Muscle of arm (tissue), 12 donors: ENCODE results near the gene WFS1. TPM values are rescaled to one million over a fixed set of nuclear protein-coding genes. Genes with fewer than 3 reads are reported as not detected.

Experiments
- DNase-seq: peaks from one replicate; pipeline ENCODE4 v3.0.0-alpha.2; 2013
- polyA plus RNA-seq, 12 donors: library from polyadenylated mRNA; unstranded; fragments of 120-200 nt; gene quantifications; one replicate each; pipeline ENCODE4 v1.2.1, GENCODE V29; 2013; ENCODE audit not compliant: insufficient read length in 12 of 12

Gene WFS1
- polyA plus RNA-seq, 12 donors, result 15.4 to 31.7 (median 19.8) TPM; not detected in 1

GRCh38 chr4:6277935-6278800, 8.5 kb downstream of the WFS1 start:
- DNase-seq, result no peak

GRCh38 chr4:6278801-6279197, 9.1 kb downstream of the WFS1 start:
- DNase-seq, result no peak

- DNase-seq, result no peak
Observed at GRCh38 chr4:6279582-6280289, 10.1 kb downstream of the WFS1 start.

- DNase-seq, result no peak
Observed at GRCh38 chr4:6280365-6280996, 10.8 kb downstream of the WFS1 start.

- no peak for DNase-seq
Observed at GRCh38 chr4:6281436-6282313, 12.0 kb downstream of the WFS1 start.

GRCh38 chr4:6282314-6282771, 12.7 kb downstream of the WFS1 start:
- no peak for DNase-seq

GRCh38 chr4:6283282-6283681, 13.6 kb downstream of the WFS1 start:
- no peak for DNase-seq

- no peak for DNase-seq
Observed at GRCh38 chr4:6287017-6287788, 17.6 kb downstream of the WFS1 start.

GRCh38 chr4:6288342-6288741, 18.7 kb downstream of the WFS1 start:
- DNase-seq, result no peak

- no peak for DNase-seq
Observed at GRCh38 chr4:6288871-6289270, 19.2 kb downstream of the WFS1 start.

GRCh38 chr4:6290256-6290655, 20.6 kb downstream of the WFS1 start:
- DNase-seq, result no peak

- DNase-seq, result no peak
Observed at GRCh38 chr4:6290769-6291547, 21.3 kb downstream of the WFS1 start.

- DNase-seq, result no peak
Observed at GRCh38 chr4:6291784-6292297, 22.2 kb downstream of the WFS1 start.

GRCh38 chr4:6292376-6293096, 22.9 kb downstream of the WFS1 start:
- no peak for DNase-seq

- no peak for DNase-seq
Observed at GRCh38 chr4:6293097-6293445, 23.4 kb downstream of the WFS1 start.

GRCh38 chr4:6293661-6294060, 24.0 kb downstream of the WFS1 start:
- no peak for DNase-seq

- no peak for DNase-seq
Observed at GRCh38 chr4:6294705-6295421, 25.2 kb downstream of the WFS1 start.

GRCh38 chr4:6295495-6295894, 25.8 kb downstream of the WFS1 start:
- DNase-seq, result no peak
